ENCODE measurements around the gene COL6A6. TPM values are rescaled to one million over a fixed set of nuclear protein-coding genes. Genes with fewer than 3 reads are reported as not detected.

The COL6A6 gene
- total RNA-seq, result not detected in 2 replicates

DNA sequence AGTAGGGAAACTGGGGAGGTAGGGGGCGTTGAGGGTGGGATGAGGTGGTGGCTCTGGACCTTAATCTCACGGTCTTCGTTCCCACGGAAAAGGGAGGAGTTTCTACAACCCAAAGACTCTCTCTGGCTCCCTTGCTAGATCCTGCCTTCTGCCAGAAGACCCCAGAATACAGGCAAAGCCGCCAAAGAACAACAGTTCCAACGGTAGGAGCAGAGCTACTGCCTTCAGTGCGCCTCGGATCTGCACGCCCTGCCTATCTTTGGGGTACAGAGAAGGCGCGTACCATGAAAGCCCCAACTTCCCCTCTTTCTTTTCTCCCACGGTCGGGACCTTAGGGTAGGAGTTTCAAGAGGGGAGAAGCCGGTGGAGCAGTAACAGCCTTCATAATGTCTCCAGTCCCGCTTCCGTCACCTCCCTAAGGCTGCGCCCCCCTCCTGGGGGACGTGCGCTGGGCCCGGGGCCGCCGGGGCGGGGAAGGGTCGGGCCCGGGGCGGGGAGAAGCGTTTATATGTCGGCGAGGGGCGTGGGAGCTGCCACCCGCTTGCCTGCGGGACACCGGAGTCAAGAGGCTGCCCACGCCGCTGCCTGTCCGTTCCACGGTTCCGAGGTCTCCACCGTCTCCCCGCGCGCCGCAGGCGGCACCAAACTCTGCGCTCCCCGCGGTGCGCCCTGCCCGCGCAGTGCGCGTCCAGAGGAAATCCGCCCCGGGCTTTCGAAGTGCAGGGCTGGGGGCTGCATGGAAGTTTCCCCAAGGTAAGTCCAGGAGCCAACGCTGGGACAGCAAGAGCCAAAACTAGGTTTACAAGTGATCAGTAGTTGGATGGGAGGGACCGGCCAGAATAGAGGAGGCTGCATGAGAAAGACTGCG is at the start of gene COL6A6:
Gene COL6A6, plus strand, starts transcription at position 533 of the 868 bp plus-strand sequence. CDS start 43,188 bp downstream, outside the sequence.

Other genes with a start within 250 kb of the COL6A6 start
- gene COL6A5, start 171.5 kb upstream of the COL6A6 start, total RNA-seq, result not detected in 2 replicates
- 34.6 and 44.2 TPM in 2 replicates for gene PIK3R4, start 229.7 kb downstream of the COL6A6 start, total RNA-seq

Data from mammary microvascular endothelial cell (primary cell).